Measurements from ENCODE around the gene PLCB2. TPM values are rescaled to one million over a fixed set of nuclear protein-coding genes. Genes with fewer than 3 reads are reported as not detected.

The PLCB2 gene
- total RNA-seq, 1 donor from 2014 or later = 3.7 TPM

DNA sequence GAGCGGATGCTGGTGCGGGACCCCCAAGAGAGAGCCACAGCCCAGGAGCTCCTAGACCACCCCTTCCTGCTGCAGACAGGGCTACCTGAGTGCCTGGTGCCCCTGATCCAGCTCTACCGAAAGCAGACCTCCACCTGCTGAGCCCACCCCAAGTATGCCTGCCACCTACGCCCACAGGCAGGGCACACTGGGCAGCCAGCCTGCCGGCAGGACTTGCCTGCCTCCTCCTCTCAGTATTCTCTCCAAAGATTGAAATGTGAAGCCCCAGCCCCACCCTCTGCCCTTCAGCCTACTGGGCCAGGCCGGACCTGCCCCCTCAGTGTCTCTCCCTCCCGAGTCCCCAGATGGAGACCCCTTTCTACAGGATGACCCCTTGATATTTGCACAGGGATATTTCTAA lies 31.8 kb downstream of the PLCB2 start:
- H2AFZ ChIP-seq (ENCODE audit: low read depth, low read length) = no peak overlapping the region
- TF ChIP-seq EZH2 (IDR thresholded peaks at IDR 0.05; ENCODE audit: insufficient read depth, low read length) = no peak
- TF ChIP-seq, protein P1, sequence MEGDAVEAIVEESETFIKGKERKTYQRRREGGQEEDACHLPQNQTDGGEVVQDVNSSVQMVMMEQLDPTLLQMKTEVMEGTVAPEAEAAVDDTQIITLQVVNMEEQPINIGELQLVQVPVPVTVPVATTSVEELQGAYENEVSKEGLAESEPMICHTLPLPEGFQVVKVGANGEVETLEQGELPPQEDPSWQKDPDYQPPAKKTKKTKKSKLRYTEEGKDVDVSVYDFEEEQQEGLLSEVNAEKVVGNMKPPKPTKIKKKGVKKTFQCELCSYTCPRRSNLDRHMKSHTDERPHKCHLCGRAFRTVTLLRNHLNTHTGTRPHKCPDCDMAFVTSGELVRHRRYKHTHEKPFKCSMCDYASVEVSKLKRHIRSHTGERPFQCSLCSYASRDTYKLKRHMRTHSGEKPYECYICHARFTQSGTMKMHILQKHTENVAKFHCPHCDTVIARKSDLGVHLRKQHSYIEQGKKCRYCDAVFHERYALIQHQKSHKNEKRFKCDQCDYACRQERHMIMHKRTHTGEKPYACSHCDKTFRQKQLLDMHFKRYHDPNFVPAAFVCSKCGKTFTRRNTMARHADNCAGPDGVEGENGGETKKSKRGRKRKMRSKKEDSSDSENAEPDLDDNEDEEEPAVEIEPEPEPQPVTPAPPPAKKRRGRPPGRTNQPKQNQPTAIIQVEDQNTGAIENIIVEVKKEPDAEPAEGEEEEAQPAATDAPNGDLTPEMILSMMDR (IDR thresholded peaks at IDR 0.05; ENCODE audit: insufficient read depth, low read depth, low read length) = no peak

DNA sequence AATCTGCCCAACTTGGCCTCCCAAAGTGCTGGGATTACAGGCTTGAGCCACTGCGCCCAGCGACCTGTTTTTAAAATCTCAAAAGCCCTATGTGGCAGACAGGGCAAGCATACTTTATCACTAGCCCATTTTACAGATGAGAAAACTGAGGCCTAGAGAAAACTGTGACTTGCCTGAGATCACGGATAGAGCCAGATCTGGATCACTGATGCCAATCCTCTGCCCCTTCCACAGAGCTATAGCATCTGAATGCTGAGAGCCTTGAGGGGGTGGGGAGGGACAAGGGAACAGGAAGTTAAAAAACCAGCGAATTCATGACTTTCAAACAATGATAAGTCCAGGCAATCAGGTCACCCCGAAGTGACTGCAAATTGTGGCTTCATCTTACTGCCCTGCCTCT lies 32.2 kb downstream of the PLCB2 start:
- H3K36me3 ChIP-seq (ENCODE audit: insufficient read depth, low read length) = no peaks in the 10 kb centered on the region
- H3K9me3 ChIP-seq (ENCODE audit: insufficient read depth, low read depth, low read length) = no peaks in the 10 kb centered on the region
- Mint-ChIP-seq H3K27ac (ENCODE audit: unreplicated experiment) (no peak overlapping the region), H3K36me3 (ENCODE audit: low read depth, unreplicated experiment) (no peaks in the 10 kb centered on the region), H3K9me3 (ENCODE audit: unreplicated experiment) (no peaks in the 10 kb centered on the region), H3K4me1 (ENCODE audit: low read depth, unreplicated experiment) (no peaks in the 10 kb centered on the region), H3K27me3 (ENCODE audit: low read depth, unreplicated experiment) (peaks cover 49% of the 10 kb centered on the region), H3K4me3 (ENCODE audit: unreplicated experiment) (no peak overlapping the region)
- H3K4me3 ChIP-seq (ENCODE audit: insufficient read depth, low read depth, low read length) = no peak overlapping the region
- H3K9ac ChIP-seq (ENCODE audit: low read length) = no peak overlapping the region
- H3K27me3 ChIP-seq (ENCODE audit: insufficient read depth, low read length) = peaks cover 16% of the 10 kb centered on the region
- no peaks in the 10 kb centered on the region for H3K79me2 ChIP-seq (ENCODE audit: insufficient read depth, low read length)
- TF ChIP-seq EZH2 (IDR thresholded peaks at IDR 0.05; ENCODE audit: insufficient read depth, low read length) = no peak
- TF ChIP-seq, protein P1 (IDR thresholded peaks at IDR 0.05; ENCODE audit: insufficient read depth, low read depth, low read length) = no peak
- no peaks in the 10 kb centered on the region for H4K20me1 ChIP-seq (ENCODE audit: insufficient read depth, low read length)
- H3K27ac ChIP-seq (ENCODE audit: low read depth, low read length) = no peak overlapping the region
- DNase-seq (ENCODE audit: low read depth) (no peak), FAIRE-seq (no peak)
- H3K4me1 ChIP-seq (ENCODE audit: insufficient read depth, low read length) = no peaks in the 10 kb centered on the region
- no peak overlapping the region for H2AFZ ChIP-seq (ENCODE audit: low read depth, low read length)
- no peak overlapping the region for H3K4me2 ChIP-seq (ENCODE audit: low read length)

More for the DNA sequence above, 31.8 kb downstream of the PLCB2 start:
- no peaks in the 10 kb centered on the region for H3K9me3 ChIP-seq (ENCODE audit: insufficient read depth, low read depth, low read length)
- DNase-seq (ENCODE audit: low read depth) (no peak), FAIRE-seq (no peak)
- no peaks in the 10 kb centered on the region for H3K9me3 Mint-ChIP-seq (ENCODE audit: unreplicated experiment)
- H3K36me3 ChIP-seq (ENCODE audit: insufficient read depth, low read length) = no peaks in the 10 kb centered on the region
- no peaks in the 10 kb centered on the region for H3K4me1 ChIP-seq (ENCODE audit: insufficient read depth, low read length)
- H3K27me3 Mint-ChIP-seq (ENCODE audit: low read depth, unreplicated experiment) = peaks cover 52% of the 10 kb centered on the region
- H3K27me3 ChIP-seq (ENCODE audit: insufficient read depth, low read length) = peaks cover 20% of the 10 kb centered on the region
- no peak overlapping the region for H3K27ac ChIP-seq (ENCODE audit: low read depth, low read length)
- no peaks in the 10 kb centered on the region for H4K20me1 ChIP-seq (ENCODE audit: insufficient read depth, low read length)
- no peak overlapping the region for H3K27ac Mint-ChIP-seq (ENCODE audit: unreplicated experiment)
- no peak overlapping the region for H3K4me3 Mint-ChIP-seq (ENCODE audit: unreplicated experiment)
- H3K36me3 Mint-ChIP-seq (ENCODE audit: low read depth, unreplicated experiment) = no peaks in the 10 kb centered on the region
- H3K79me2 ChIP-seq (ENCODE audit: insufficient read depth, low read length) = no peaks in the 10 kb centered on the region
- H3K4me2 ChIP-seq (ENCODE audit: low read length) = no peak overlapping the region
- H3K9ac ChIP-seq (ENCODE audit: low read length) = no peak overlapping the region
- no peaks in the 10 kb centered on the region for H3K4me1 Mint-ChIP-seq (ENCODE audit: low read depth, unreplicated experiment)
- H3K4me3 ChIP-seq (ENCODE audit: insufficient read depth, low read depth, low read length) = no peak overlapping the region

DNA sequence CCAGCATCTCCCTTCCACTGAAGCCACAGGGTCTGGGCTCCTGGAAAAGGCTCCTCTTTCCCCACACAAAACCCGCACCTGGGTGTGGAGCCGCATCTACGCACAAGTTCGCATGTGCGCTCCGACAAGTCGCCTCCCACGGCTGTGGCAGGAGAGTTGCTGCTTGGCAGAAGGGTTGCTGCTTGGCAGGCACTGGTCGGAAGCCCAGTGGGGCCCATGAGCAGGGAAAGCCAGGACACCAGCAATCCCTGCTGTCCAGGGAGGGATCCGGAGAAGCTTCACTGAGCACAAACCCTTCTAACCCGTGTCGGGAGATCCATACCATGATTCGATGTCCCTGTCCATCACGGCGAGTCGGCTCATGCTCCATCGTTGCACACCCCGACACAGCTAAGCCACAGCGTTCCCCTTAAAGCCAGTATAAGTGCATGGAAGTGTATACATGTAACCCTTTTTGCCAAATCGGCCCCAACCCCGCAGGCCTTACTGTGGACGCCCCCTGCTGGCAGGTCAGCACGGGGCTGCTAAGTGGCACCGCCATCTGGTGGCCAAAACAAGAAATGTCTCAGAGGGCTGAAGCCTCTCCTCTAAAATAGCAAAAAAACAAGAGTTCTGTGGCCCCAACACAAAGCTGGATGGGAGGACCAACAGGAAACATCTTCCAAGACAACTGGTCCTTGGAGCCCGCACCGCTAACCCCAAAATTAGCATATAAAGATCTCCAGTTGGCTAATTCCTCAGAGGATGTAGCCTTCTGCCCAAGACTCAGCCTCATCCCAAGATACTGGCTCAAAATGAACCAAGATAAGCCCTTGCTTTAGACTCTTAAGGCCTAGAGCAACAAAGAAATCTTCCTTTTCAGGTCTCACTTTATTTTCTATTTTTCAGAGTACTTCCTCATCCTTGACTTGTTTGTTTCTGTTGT lies 33.1 kb downstream of the PLCB2 start:
- Mint-ChIP-seq H3K4me3 (ENCODE audit: unreplicated experiment) (no peak overlapping the region), H3K9me3 (ENCODE audit: unreplicated experiment) (no peaks in the 10 kb centered on the region), H3K4me1 (ENCODE audit: low read depth, unreplicated experiment) (no peaks in the 10 kb centered on the region), H3K36me3 (ENCODE audit: low read depth, unreplicated experiment) (no peaks in the 10 kb centered on the region), H3K27ac (ENCODE audit: unreplicated experiment) (no peak overlapping the region), H3K27me3 (ENCODE audit: low read depth, unreplicated experiment) (peaks cover 53% of the 10 kb centered on the region)
- TF ChIP-seq, protein P1 (IDR thresholded peaks at IDR 0.05; ENCODE audit: insufficient read depth, low read depth, low read length) = peak; percentile 100
- no peak for TF ChIP-seq EZH2 (IDR thresholded peaks at IDR 0.05; ENCODE audit: insufficient read depth, low read length)
- Histone ChIP-seq H4K20me1 (ENCODE audit: insufficient read depth, low read length) (no peaks in the 10 kb centered on the region), H3K4me2 (ENCODE audit: low read length) (no peak overlapping the region), H3K9ac (ENCODE audit: low read length) (no peak overlapping the region), H3K36me3 (ENCODE audit: insufficient read depth, low read length) (no peaks in the 10 kb centered on the region), H3K27ac (ENCODE audit: low read depth, low read length) (no peak overlapping the region), H3K9me3 (ENCODE audit: insufficient read depth, low read depth, low read length) (no peaks in the 10 kb centered on the region), H3K4me3 (ENCODE audit: insufficient read depth, low read depth, low read length) (no peak overlapping the region), H3K27me3 (ENCODE audit: insufficient read depth, low read length) (peaks cover 9% of the 10 kb centered on the region), H2AFZ (ENCODE audit: low read depth, low read length) (no peak overlapping the region), H3K4me1 (ENCODE audit: insufficient read depth, low read length) (no peaks in the 10 kb centered on the region), H3K79me2 (ENCODE audit: insufficient read depth, low read length) (no peaks in the 10 kb centered on the region)
- peak; percentile 42 for DNase-seq (ENCODE audit: low read depth)
- FAIRE-seq = no peak

Measured in astrocyte (in vitro differentiated cells and primary cell).